Stimulated activated CD4-positive, alpha-beta T cell treated with anti-CD3 and anti-CD28 coated beads, Interleukin-1b, Interleukin-23, amount 100 ng/mL, for 1 hour (primary cell): ENCODE results near the gene OR5M10.
"Not testable (repeated sequence)": the region's sequence is repeated elsewhere in the genome, so short reads cannot be mapped to it uniquely, and the experiment has no call there.

Source experiments
- DNase-seq, 2 donors: peaks; one replicate each; pipeline ENCODE4 v3.0.0-alpha.2; 2020; ENCODE audit warnings: low read depth in 2 of 2

The OR5M10 gene

DNA sequence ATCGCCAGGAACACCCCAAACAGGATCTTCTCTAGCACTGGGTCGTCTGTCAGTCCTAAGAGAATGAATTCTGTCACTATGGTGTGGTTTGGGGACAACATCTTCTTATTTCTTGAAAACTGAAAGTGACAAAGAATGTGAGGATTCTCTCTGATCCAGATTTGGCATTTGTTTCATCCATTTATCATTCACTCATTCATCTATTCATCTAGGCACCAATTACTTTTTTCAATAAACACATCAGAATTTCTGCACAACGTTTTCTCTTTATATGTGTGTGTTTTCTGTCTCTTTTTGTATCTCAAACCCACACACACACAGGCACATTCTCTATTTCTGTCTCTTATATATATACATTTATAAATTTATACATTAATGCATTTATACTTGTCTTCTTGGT lies at the start of gene OR5M10:
Gene OR5M10 (minus strand): TSS at position 101 of the 400 bp plus-strand sequence. CDS start 0 bp downstream, at position 101.
- DNase-seq = no peak

DNA sequence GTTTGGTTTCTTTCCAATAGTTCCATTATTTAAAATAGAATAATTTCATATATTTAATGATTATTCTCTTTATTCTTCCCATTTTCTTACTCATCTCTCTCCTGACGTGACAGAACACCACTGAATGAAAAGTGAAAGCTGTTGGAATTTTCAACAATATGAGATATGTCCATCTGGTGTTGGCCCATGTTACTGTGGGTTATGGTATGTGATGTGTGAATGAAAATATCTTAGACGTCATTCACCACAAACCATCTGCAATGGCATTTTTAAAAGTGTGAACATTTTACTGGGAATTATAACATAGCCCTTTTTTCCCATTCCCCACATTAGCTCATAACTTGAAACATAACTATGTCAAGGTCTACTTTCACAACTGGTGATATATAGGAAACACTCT lies 48.4 kb upstream of the OR5M10 start:
- DNase-seq = no peak

DNA sequence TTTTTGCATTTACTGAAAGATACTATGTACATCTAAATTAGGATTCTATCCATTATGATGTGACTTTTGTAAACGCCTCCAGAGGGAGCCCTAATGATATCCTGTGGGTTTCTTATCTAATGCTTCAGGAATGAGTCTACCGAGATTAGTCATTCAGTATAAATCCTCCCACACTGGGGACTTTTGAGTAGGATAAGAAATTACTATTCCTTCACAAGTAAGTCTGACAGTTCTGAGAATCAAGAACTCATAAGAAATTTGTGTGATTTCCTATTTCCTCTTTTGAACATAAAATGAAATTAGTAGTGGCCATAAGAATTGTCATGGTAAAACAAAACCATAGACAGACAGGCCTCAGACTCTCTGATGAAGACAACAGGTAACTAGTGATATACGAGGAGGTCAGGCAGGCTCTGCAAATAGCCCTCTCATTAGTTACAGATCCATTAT lies 47.2 kb upstream of the OR5M10 start:
- no peak for DNase-seq

DNA sequence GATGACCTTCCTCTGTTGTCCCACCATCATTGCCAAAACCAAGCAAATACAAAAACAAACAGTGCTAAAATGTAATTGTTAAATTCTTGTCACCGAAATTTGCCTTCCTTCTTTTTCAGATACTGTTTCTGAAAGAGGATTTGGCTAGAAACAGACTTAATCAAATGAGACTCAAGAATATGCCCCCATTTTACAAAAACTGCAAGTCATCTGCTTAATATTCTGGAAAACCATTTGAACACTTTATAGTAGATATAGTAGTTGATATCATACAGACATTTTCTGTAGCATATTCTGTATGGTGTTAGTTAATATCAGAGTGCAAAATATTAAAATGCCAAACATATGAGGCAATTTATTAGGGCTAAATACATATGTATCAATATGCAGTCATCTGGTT lies 33.7 kb upstream of the OR5M10 start:
- no peak for DNase-seq

DNA sequence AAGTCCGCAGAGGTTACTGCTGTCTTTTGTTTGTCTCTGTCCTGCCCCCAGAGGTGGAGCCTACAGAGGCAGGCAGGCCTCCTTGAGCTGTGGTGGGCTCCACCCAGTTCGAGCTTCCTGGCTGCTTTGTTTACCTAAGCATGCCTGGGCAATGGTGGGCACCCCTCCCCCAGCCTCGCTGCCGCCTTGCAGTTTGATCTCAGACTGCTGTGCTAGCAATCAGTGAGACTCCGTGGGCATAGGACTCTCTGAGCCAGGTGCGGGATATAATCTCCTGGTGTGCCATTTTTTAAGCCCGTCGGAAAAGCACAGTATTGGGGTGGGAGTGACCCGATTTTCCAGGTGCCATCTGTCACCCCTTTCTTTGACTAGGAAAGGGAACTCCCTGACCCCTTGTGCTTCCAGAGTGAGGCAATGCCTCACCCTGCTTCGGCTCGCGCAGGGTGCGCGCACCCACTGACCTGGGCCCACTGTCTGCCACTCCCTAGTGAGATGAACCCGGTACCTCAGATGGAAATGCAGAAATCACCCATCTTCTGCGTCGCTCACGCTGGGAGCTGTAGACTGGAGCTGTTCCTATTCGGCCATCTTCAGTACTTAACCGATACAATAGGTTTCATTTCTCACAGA lies 14.7 kb upstream of the OR5M10 start:
- not testable (repeated sequence) for DNase-seq

DNA sequence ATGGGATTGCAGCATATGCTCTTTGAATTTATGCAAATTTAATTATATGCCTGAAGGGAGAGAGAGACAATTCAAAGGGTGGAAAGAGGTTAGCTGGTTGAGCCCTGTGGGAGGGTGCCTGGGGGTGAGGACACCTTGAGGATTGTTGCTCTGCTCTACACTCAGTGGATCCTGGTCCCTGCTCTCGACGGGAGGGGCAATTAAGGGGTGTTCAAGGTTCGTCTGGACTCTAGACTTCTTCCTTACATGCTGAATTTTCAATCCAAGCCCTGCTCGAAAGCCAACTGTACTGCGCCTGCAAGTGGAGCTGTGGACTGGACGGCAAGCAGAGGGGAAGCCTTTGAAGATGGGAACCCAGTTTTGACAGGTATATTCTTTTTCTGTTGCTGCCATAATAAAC lies 18.9 kb downstream of the OR5M10 start:
- no peak for DNase-seq

DNA sequence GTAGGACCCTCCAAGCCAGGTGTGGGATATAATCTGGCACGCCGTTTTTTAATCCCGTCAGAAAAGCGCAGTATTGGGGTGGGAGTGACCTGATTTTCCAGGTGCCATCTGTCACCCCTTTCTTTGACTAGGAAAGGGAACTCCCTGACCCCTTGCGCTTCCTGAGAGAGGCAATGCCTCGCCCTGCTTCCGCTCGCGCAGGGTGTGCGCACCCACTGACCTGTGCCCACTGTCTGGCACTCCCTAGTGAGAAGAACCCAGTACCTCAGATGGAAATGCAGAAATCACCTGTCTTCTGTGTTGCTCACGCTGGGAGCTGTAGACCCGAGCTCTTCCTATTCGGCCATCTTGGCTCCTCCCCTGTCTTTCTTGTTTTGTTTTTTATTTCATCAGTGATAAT lies 22.8 kb downstream of the OR5M10 start:
- not testable (repeated sequence) for DNase-seq

DNA sequence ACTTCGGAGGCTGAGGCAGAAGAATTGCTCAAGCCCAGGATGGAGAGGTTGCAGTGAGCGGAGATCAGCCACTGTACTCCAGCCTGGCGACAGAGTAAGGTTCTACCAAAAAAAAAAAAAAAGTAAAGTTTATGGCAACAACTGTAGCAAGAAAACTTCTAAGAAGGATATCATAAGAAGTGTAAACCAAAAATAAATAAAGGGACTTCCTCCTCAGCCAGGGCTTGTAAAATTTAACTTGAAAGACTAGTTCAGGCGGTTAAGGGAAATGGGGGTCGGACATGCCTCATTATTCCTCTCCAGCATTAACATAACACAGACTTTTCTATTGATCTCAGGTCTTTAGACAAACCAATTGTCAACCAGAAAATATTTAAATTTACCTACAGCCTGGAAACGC lies 32.0 kb downstream of the OR5M10 start:
- DNase-seq = no peak

DNA sequence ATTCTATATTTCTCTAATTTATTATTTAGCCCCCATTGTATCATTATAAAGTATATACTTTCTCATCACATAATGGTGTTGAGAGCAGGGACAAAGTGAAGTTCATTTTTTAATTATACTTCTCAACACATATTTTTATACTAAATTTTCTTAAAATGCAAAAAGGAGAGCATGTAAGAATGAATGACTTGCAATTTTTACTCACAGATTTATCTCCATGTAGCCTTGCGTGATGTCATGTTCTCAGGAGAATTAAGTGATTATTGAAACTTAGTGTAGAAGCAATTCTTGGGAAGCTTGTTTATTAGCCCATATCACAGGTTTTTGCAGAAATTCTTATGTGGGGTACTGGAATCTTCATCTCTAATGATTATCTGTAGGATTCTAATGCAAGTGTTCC lies 33.8 kb downstream of the OR5M10 start:
- DNase-seq = no peak

DNA sequence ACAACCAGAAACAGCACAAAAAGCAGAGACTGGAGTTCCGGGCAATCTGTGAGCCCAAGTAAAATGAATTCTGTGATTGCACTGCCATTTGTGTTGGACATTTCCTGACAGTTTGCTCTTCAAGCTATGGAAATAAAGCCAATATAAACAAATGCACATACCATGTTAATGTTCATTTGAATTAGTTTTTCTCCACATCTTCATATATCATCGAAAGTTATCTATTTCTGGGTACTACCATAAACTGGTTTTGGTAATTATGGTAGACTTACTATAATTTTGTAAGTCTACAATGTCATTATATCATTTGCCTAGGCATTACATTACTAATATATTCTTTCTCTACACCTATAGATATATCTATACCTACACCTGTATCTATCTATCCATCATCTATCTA lies 34.4 kb downstream of the OR5M10 start, which contains the start of gene OR5M11:
Gene OR5M11 (minus strand): TSS at position 101 of the 400 bp plus-strand sequence. CDS start 0 bp downstream, at position 101.
- no peak for DNase-seq

DNA sequence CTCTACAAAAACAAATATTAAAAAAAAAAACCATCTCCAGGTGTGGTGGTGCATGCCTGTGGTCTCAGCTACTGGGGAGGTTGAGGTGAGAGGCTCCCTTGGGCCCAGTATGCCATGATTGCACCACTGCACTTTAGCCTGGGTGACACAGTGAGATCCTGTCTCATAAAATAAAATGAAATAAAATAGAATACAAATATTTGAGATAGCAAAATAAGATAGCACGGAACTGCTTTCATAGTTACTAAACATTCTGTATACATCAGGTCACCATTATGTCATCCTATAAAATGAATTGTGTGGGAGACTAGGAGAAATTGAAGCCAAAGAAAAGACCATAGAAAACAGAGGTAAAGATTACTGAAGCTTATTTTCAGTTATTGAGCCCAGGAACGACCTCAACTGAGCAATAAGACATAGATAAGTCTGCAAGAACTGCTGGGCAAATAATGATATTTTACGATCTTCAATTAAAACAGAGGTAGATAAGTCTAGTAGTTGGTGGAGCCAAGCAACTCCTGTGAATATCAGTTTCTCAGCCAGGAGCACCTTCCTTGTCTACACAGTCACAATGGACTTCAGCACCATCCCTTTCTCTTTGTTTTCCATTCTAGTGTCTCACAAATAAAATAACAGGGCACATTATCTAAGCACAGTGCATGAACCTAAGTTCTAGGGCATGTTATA lies 44.3 kb downstream of the OR5M10 start:
- no peak for DNase-seq

DNA sequence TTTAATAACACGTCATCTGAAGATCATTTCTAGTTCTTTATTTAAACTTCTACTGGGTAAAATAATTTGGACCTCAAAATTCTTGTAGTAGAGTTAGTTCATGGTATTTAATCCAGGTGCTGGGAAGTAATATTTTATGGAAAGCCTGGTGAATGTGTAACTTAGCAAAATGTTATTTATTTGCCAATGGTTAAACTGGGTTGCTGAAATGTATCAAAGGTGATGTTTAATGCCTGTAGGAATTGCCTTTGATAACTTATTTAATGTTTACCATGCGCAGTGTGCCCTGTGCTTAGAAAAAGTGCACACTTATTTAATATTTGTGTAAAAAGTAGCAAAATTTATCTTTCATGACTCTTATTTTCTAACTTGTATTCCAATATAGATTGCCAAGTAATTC lies 45.7 kb downstream of the OR5M10 start:
- no peak for DNase-seq
